ENCODE measurements around the gene OR10H3. TPM values are rescaled to one million over a fixed set of nuclear protein-coding genes. Genes with fewer than 3 reads are reported as not detected.

The OR10H3 gene
- total RNA-seq, 1 donor from 2014 or later: not detected

DNA sequence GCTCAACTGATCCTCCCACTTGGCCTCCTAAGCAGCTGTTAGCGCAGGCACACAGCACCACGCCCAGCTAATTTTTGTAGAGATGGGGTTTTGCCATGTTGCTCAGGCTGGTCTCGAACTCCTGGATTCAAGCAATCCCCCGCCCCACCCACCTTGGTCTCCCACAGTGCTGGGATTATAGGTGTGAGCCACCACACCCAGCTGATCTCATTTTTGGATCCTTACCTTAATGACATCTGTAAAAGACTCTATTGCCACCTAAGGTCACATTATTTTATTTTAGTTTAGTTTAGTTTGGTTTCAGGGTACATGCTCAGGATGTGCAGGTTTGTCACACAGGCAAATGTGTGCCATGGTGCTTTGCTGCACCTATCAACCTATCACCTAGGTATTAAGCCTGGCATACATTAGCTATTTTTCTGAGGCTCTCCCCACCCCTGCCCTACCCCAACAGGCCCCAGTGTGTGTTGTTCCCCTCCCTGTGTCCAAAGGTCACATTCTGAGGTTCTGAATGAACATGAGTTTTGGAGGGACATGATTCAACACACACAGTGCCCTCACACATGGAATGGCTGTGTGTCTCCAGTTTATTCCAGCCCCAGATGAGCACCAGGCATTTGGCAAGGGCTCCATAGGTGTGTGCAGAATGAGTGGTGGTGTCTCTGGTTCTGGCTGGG lies 50.9 kb downstream of the OR10H3 start:
- peaks cover 37% of the 10 kb centered on the region for H3K9me3 Mint-ChIP-seq
- DNase-seq (ENCODE audit: low spot score in 2 of 2, unreplicated experiment in 2 of 2): no peak
- TF ChIP-seq, protein P1, sequence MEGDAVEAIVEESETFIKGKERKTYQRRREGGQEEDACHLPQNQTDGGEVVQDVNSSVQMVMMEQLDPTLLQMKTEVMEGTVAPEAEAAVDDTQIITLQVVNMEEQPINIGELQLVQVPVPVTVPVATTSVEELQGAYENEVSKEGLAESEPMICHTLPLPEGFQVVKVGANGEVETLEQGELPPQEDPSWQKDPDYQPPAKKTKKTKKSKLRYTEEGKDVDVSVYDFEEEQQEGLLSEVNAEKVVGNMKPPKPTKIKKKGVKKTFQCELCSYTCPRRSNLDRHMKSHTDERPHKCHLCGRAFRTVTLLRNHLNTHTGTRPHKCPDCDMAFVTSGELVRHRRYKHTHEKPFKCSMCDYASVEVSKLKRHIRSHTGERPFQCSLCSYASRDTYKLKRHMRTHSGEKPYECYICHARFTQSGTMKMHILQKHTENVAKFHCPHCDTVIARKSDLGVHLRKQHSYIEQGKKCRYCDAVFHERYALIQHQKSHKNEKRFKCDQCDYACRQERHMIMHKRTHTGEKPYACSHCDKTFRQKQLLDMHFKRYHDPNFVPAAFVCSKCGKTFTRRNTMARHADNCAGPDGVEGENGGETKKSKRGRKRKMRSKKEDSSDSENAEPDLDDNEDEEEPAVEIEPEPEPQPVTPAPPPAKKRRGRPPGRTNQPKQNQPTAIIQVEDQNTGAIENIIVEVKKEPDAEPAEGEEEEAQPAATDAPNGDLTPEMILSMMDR (IDR thresholded peaks at IDR 0.05; ENCODE audit: unreplicated experiment): no peak
- H3K36me3 Mint-ChIP-seq: no peaks in the 10 kb centered on the region
- H3K4me3 Mint-ChIP-seq: no peak overlapping the region
- H3K27ac Mint-ChIP-seq: no peak overlapping the region
- no peaks in the 10 kb centered on the region for H3K4me1 Mint-ChIP-seq
- no peaks in the 10 kb centered on the region for H3K27me3 Mint-ChIP-seq (ENCODE audit: low read depth)

DNA sequence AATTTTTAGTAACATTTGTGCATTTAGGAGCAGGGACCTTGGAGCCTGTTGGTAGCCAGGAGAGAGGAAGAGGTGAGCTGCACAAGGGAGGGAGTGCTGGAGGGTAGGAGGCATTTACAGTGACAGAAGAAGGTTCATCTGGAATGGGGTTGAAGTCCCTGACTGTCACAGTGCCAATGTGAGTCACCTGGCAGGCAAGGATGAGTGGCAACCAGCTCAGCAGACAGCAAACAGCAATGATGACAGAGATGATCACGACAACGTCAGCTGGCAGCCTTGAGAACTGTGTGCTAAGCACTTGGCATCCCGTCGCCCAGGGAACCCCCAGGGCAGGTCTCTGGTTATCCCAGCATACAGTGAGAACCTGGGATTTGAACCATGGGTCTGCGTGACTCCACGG lies 52.3 kb downstream of the OR10H3 start:
- H3K36me3 Mint-ChIP-seq: no peaks in the 10 kb centered on the region
- H3K9me3 Mint-ChIP-seq: peaks cover 39% of the 10 kb centered on the region
- H3K27me3 Mint-ChIP-seq (ENCODE audit: low read depth): no peaks in the 10 kb centered on the region
- no peak overlapping the region for H3K27ac Mint-ChIP-seq
- no peak overlapping the region for H3K4me3 Mint-ChIP-seq
- TF ChIP-seq, protein P1 (IDR thresholded peaks at IDR 0.05; ENCODE audit: unreplicated experiment): no peak
- no peak for DNase-seq (ENCODE audit: low spot score in 2 of 2, unreplicated experiment in 2 of 2)
- H3K4me1 Mint-ChIP-seq: no peaks in the 10 kb centered on the region

Other genes starting within 250 kb of the OR10H3 start
- not detected in 3 replicates for gene CYP4F22, start 229.5 kb upstream of the OR10H3 start, total RNA-seq
- gene CYP4F8, start 122.8 kb upstream of the OR10H3 start, total RNA-seq: not detected in 3 replicates
- not detected in 3 replicates for gene CYP4F3, start 97.1 kb upstream of the OR10H3 start, total RNA-seq
- gene CYP4F12, start 64.9 kb upstream of the OR10H3 start, total RNA-seq: not detected in 3 replicates
- not detected in 3 replicates for gene OR10H2, start 10.0 kb upstream of the OR10H3 start, total RNA-seq
- gene OR10H5, start 49.7 kb downstream of the OR10H3 start, total RNA-seq: not detected in 3 replicates
- gene OR10H1, start 77.7 kb downstream of the OR10H3 start, total RNA-seq: 0.04 TPM in 1 of 3 replicates, not detected in the others
- not detected in 3 replicates for gene CYP4F2, start 160.1 kb downstream of the OR10H3 start, total RNA-seq
- not detected in 3 replicates for gene CYP4F11, start 196.5 kb downstream of the OR10H3 start, total RNA-seq
- not detected in 3 replicates for gene OR10H4, start 211.0 kb downstream of the OR10H3 start, total RNA-seq